HepG2 (cell line): ENCODE measurements around the gene UBL7. TPM values are rescaled to one million over a fixed set of nuclear protein-coding genes. Genes with fewer than 3 reads are reported as not detected.

Experiments used
- CEBPB ChIP-seq: IDR thresholded peaks from 2 replicates; pipeline ENCODE4 v1.6.1; 2011; ENCODE audit warnings: low read depth, low read length, improper control_type of control experiment, borderline replicate concordance
- EEA1 ChIP-seq: sonication (generic); formaldehyde crosslinking; IDR thresholded peaks from 2 replicates; pipeline ENCODE4 v1.5.1; 2020; ENCODE audit warnings: mild to moderate bottlenecking, missing genetic modification reagents, borderline replicate concordance
- FOXO4 ChIP-seq: sonication (generic); formaldehyde crosslinking; conservative IDR thresholded peaks from 2 replicates; pipeline ENCODE4 v1.8.1; 2023; ENCODE audit warnings: missing genetic modification reagents
- HDAC2 ChIP-seq: sonication (generic); formaldehyde crosslinking; IDR thresholded peaks from 2 replicates; pipeline ENCODE4 v1.4.0; 2020; ENCODE audit warnings: missing genetic modification reagents
- HOXD1 ChIP-seq: sonication (generic); formaldehyde crosslinking; IDR thresholded peaks from 2 replicates; pipeline ENCODE4 v1.5.0; 2020; ENCODE audit warnings: missing genetic modification reagents
- JUNB ChIP-seq: sonication (generic); formaldehyde crosslinking; IDR thresholded peaks from 2 replicates; pipeline ENCODE4 v1.8.0; 2022; ENCODE audit warnings: missing genetic modification reagents, mild to moderate bottlenecking, borderline replicate concordance
- KLF6 ChIP-seq: IDR thresholded peaks from 2 replicates; pipeline ENCODE4 v1.8.0; 2016; ENCODE audit warnings: missing biosample characterization, missing genetic modification reagents
- MTA3 ChIP-seq: sonication (generic); formaldehyde crosslinking; IDR thresholded peaks from 2 replicates; pipeline ENCODE4 v1.4.0; 2020; ENCODE audit warnings: missing genetic modification reagents
- NFIB ChIP-seq: sonication (generic); formaldehyde crosslinking; IDR thresholded peaks from 2 replicates; pipeline ENCODE4 v1.9.0; 2021; ENCODE audit warnings: missing genetic modification reagents, mild to moderate bottlenecking, borderline replicate concordance
- POLR2A ChIP-seq, 2 experiments: IDR thresholded peaks; 2 replicates each; pipeline ENCODE4 v1.6.1; 2011; ENCODE audit warnings: low read depth in 2 of 2, low read length in 2 of 2, mild to moderate bottlenecking in 1 of 2, moderate library complexity in 1 of 2; ENCODE audit not compliant: insufficient read depth in 1 of 2
- SMARCC2 ChIP-seq: fragments of 450-650 bp; IDR thresholded peaks from 2 replicates; pipeline ENCODE4 v1.6.1; 2017; ENCODE audit warnings: antibody characterized with exemption, mild to moderate bottlenecking
- SOX6 ChIP-seq, 2 experiments: fragments of 450-650 bp in 1 of 2; sonication (generic) in 1 of 2; formaldehyde crosslinking in 1 of 2; IDR thresholded peaks; 2 replicates each; pipeline versions ENCODE4 v1.4.0 to v1.6.1; 2017 to 2020; ENCODE audit warnings: antibody characterized with exemption in 1 of 2, mild to moderate bottlenecking in 1 of 2, missing genetic modification reagents in 1 of 2
- THAP8 ChIP-seq: sonication (generic); formaldehyde crosslinking; IDR thresholded peaks from 2 replicates; pipeline ENCODE4 v1.5.1; 2020; ENCODE audit warnings: missing genetic modification reagents, mild to moderate bottlenecking, borderline replicate concordance
- ZC3H13 ChIP-seq: sonication (generic); formaldehyde crosslinking; IDR thresholded peaks from 2 replicates; pipeline ENCODE4 v1.8.1; 2023; ENCODE audit warnings: mild to moderate bottlenecking, missing genetic modification reagents, moderate library complexity
- ZMYM3 ChIP-seq: sonication (generic); formaldehyde crosslinking; IDR thresholded peaks from 2 replicates; pipeline ENCODE4 v1.5.1; 2020; ENCODE audit warnings: mild to moderate bottlenecking, missing genetic modification reagents
- ZNF350 ChIP-seq: sonication (generic); formaldehyde crosslinking; IDR thresholded peaks from 2 replicates; pipeline ENCODE4 v1.4.0; 2020; ENCODE audit warnings: mild to moderate bottlenecking, low read depth, missing genetic modification reagents, borderline replicate concordance
- ZNF44 ChIP-seq: sonication (generic); formaldehyde crosslinking; IDR thresholded peaks from 2 replicates; pipeline ENCODE4 v1.5.1; 2020; ENCODE audit warnings: mild to moderate bottlenecking, missing genetic modification reagents
- ZNF572 ChIP-seq: sonication (generic); formaldehyde crosslinking; IDR thresholded peaks from 2 replicates; pipeline ENCODE4 v1.5.1; 2020; ENCODE audit warnings: mild to moderate bottlenecking, missing genetic modification reagents
- ZNF772 ChIP-seq: sonication (generic); formaldehyde crosslinking; IDR thresholded peaks from 2 replicates; pipeline ENCODE4 v1.5.0; 2020; ENCODE audit warnings: mild to moderate bottlenecking, missing genetic modification reagents
- polyA plus RNA-seq, 8 experiments: library from polyadenylated mRNA; depleted of rRNA in 3 of 8; stranded (reverse) in 7 of 8; unstranded in 1 of 8; fragments of >200 nt; fragmentation: Illumina TruSeq in 4 of 8; extraction: Trizol in 4 of 8; gene quantifications; 2 replicates each; pipeline versions ENCODE4 v1.2.1 to v1.2.3, GENCODE V29; 2011 to 2016; ENCODE audit warnings: low read depth in 4 of 8, missing spikeins in 1 of 8, mixed read lengths in 1 of 8; ENCODE audit not compliant: insufficient read depth in 1 of 8
- total RNA-seq, 5 experiments: library from RNA; depleted of rRNA; stranded (reverse); fragments of >200 nt; fragmentation: Illumina TruSeq; extraction: Trizol; gene quantifications; 2 replicates each; pipeline ENCODE4 v1.2.3, GENCODE V29; 2016; ENCODE audit warnings: low read depth in 1 of 5
- TF ChIP-seq, protein P1 (sequence below): sonication (generic); formaldehyde crosslinking; IDR thresholded peaks from 2 replicates; pipeline ENCODE4 v1.4.0; 2020; ENCODE audit warnings: missing genetic modification reagents, borderline replicate concordance
- TF ChIP-seq, protein P2 (sequence below): sonication (generic); formaldehyde crosslinking; IDR thresholded peaks from 2 replicates; pipeline ENCODE4 v1.8.0; 2022; ENCODE audit warnings: missing genetic modification reagents, low read depth, mild to moderate bottlenecking, borderline replicate concordance
- TF ChIP-seq, protein P3 (sequence below): sonication (generic); formaldehyde crosslinking; IDR thresholded peaks from 2 replicates; pipeline ENCODE4 v1.9.0; 2021; ENCODE audit warnings: missing genetic modification reagents, borderline replicate concordance

The UBL7 gene
- total and polyA plus RNA-seq, 2 of the 13 experiments (the other 11 are each of a cell fraction or from before 2014, with no cell fraction given) = 55.0 to 63.5 TPM

GRCh38 chr15:74427607-74428441 lies 33.1 kb downstream of the UBL7 start (continued):
- TF ChIP-seq FOXO4 (CRISPR knock-in tag) (0 out of 2 replicates have a peak, but pooled peaks have one; percentile 36), ZC3H13 (CRISPR knock-in tag) (no peak), CEBPB (0 out of 2 replicates have a peak, but pooled peaks have one; percentile 7), HDAC2 (CRISPR knock-in tag) (0 out of 2 replicates have a peak, but pooled peaks have one; percentile 37), ZNF44 (CRISPR knock-in tag) (no peak), EEA1 (CRISPR knock-in tag) (no peak), ZNF572 (CRISPR knock-in tag) (no peak), ZMYM3 (CRISPR knock-in tag) (peak; percentile 98), JUNB (CRISPR knock-in tag) (no peak), THAP8 (no peak), ZNF350 (CRISPR knock-in tag) (no peak), NFIB (no peak), KLF6 (CRISPR knock-in tag) (no peak), ZNF772 (CRISPR knock-in tag) (no peak), SMARCC2 (no peak), POLR2A (IDR thresholded peaks at IDR 0.05; ENCODE audit: insufficient read depth in 1 of 2, low read depth in 2 of 2, low read length in 2 of 2) (no peak), SOX6 (IDR thresholded peaks at IDR 0.05) (no peak), SOX6 (CRISPR knock-in tag; IDR thresholded peaks at IDR 0.05) (no peak), MTA3 (CRISPR knock-in tag) (no peak), HOXD1 (CRISPR knock-in tag) (no peak)
- TF ChIP-seq, protein P1, sequence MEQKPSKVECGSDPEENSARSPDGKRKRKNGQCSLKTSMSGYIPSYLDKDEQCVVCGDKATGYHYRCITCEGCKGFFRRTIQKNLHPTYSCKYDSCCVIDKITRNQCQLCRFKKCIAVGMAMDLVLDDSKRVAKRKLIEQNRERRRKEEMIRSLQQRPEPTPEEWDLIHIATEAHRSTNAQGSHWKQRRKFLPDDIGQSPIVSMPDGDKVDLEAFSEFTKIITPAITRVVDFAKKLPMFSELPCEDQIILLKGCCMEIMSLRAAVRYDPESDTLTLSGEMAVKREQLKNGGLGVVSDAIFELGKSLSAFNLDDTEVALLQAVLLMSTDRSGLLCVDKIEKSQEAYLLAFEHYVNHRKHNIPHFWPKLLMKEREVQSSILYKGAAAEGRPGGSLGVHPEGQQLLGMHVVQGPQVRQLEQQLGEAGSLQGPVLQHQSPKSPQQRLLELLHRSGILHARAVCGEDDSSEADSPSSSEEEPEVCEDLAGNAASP (CRISPR knock-in tag) = no peak
- TF ChIP-seq, protein P2, sequence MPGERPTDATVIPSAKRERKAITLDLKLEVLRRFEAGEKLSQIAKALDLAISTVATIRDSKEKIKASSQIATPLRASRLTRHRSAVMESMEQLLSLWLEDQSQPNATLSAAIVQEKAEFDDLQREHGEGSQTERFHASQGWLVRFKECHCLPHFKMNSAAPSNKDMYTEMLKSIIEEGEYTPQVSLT (CRISPR knock-in tag) = no peak
- TF ChIP-seq, protein P3, sequence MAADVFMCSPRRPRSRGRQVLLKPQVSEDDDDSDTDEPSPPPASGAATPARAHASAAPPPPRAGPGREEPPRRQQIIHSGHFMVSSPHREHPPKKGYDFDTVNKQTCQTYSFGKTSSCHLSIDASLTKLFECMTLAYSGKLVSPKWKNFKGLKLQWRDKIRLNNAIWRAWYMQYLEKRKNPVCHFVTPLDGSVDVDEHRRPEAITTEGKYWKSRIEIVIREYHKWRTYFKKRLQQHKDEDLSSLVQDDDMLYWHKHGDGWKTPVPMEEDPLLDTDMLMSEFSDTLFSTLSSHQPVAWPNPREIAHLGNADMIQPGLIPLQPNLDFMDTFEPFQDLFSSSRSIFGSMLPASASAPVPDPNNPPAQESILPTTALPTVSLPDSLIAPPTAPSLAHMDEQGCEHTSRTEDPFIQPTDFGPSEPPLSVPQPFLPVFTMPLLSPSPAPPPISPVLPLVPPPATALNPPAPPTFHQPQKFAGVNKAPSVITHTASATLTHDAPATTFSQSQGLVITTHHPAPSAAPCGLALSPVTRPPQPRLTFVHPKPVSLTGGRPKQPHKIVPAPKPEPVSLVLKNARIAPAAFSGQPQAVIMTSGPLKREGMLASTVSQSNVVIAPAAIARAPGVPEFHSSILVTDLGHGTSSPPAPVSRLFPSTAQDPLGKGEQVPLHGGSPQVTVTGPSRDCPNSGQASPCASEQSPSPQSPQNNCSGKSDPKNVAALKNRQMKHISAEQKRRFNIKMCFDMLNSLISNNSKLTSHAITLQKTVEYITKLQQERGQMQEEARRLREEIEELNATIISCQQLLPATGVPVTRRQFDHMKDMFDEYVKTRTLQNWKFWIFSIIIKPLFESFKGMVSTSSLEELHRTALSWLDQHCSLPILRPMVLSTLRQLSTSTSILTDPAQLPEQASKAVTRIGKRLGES (CRISPR knock-in tag) = no peak
